Measurements from ENCODE around the gene CELF4.

- TF ChIP-seq CTCF (IDR thresholded peaks at IDR 0.05) (no peak), EP300 (IDR thresholded peaks at IDR 0.05) (no peak)
These were observed 18.3 kb downstream of the CELF4 start for GRCh38 chr18:37547196-37547827.
